ENCODE measurements around the gene IRX6. TPM values are rescaled to one million over a fixed set of nuclear protein-coding genes. Genes with fewer than 3 reads are reported as not detected.
A peak's percentile ranks its signal among the peaks of the same experiment; 100 is the strongest.

Gene IRX6
- total RNA-seq, 1 experiment from 2014 or later = 0.22 TPM

- H3K27ac Mint-ChIP-seq = no peak overlapping the region
- TF ChIP-seq SP1 (CRISPR knock-in tag; conservative IDR thresholded peaks at IDR 0.05) = no peak
- no peak for TF ChIP-seq MYBL2 (CRISPR knock-in tag; IDR thresholded peaks at IDR 0.05)
- no peak for TF ChIP-seq NFYB (CRISPR knock-in tag; conservative IDR thresholded peaks at IDR 0.05; ENCODE audit: low read depth)
- TF ChIP-seq, protein P1, sequence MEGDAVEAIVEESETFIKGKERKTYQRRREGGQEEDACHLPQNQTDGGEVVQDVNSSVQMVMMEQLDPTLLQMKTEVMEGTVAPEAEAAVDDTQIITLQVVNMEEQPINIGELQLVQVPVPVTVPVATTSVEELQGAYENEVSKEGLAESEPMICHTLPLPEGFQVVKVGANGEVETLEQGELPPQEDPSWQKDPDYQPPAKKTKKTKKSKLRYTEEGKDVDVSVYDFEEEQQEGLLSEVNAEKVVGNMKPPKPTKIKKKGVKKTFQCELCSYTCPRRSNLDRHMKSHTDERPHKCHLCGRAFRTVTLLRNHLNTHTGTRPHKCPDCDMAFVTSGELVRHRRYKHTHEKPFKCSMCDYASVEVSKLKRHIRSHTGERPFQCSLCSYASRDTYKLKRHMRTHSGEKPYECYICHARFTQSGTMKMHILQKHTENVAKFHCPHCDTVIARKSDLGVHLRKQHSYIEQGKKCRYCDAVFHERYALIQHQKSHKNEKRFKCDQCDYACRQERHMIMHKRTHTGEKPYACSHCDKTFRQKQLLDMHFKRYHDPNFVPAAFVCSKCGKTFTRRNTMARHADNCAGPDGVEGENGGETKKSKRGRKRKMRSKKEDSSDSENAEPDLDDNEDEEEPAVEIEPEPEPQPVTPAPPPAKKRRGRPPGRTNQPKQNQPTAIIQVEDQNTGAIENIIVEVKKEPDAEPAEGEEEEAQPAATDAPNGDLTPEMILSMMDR (IDR thresholded peaks at IDR 0.05) = no peak
- no peak for TF ChIP-seq ZBTB43 (CRISPR knock-in tag; IDR thresholded peaks at IDR 0.05)
- TF ChIP-seq, protein P2, sequence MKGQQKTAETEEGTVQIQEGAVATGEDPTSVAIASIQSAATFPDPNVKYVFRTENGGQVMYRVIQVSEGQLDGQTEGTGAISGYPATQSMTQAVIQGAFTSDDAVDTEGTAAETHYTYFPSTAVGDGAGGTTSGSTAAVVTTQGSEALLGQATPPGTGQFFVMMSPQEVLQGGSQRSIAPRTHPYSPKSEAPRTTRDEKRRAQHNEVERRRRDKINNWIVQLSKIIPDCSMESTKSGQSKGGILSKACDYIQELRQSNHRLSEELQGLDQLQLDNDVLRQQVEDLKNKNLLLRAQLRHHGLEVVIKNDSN (CRISPR knock-in tag; IDR thresholded peaks at IDR 0.05) = peak; percentile 73; the same call in 1 of the 2 replicates
- TF ChIP-seq KAT7 (CRISPR knock-in tag; IDR thresholded peaks at IDR 0.05; ENCODE audit: borderline replicate concordance) = no peak
- no peak for TF ChIP-seq NFATC4 (CRISPR knock-in tag; IDR thresholded peaks at IDR 0.05)
- peak; percentile 83 for TF ChIP-seq USF2 (CRISPR knock-in tag; IDR thresholded peaks at IDR 0.05)
- TF ChIP-seq ZNF317 (CRISPR knock-in tag; IDR thresholded peaks at IDR 0.05; ENCODE audit: borderline replicate concordance, low read depth) = no peak
- TF ChIP-seq FOXJ3 (CRISPR knock-in tag; IDR thresholded peaks at IDR 0.05; ENCODE audit: borderline replicate concordance) = no peak
- TF ChIP-seq CBFB (CRISPR knock-in tag; IDR thresholded peaks at IDR 0.05; ENCODE audit: low read depth) = no peak
- TF ChIP-seq, protein P3, sequence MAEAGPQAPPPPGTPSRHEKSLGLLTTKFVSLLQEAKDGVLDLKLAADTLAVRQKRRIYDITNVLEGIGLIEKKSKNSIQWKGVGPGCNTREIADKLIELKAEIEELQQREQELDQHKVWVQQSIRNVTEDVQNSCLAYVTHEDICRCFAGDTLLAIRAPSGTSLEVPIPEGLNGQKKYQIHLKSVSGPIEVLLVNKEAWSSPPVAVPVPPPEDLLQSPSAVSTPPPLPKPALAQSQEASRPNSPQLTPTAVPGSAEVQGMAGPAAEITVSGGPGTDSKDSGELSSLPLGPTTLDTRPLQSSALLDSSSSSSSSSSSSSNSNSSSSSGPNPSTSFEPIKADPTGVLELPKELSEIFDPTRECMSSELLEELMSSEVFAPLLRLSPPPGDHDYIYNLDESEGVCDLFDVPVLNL (CRISPR knock-in tag; IDR thresholded peaks at IDR 0.05; ENCODE audit: borderline replicate concordance, low read depth) = no peak
- TF ChIP-seq SOX15 (CRISPR knock-in tag; IDR thresholded peaks at IDR 0.05) = no peak
- no peak for TF ChIP-seq ATF2 (CRISPR knock-in tag; IDR thresholded peaks at IDR 0.05; ENCODE audit: borderline replicate concordance, low read depth)
- peak; percentile 82 for ATAC-seq
- peaks cover 11% of the 10 kb centered on the region for H3K9me3 Mint-ChIP-seq
- peaks cover 1% of the 10 kb centered on the region; the same call in 1 of the 2 replicates for H3K36me3 Mint-ChIP-seq
- H3K27me3 Mint-ChIP-seq (ENCODE audit: low read depth) = no peaks in the 10 kb centered on the region; the same call in none of the 2 replicates
- DNase-seq (ENCODE audit: low spot score) = peak; percentile 33
- ChIA-PET POLR2A (no interaction called here), CTCF (interaction anchor here (0.9 to 1.1 kb wide), 2 partner anchors 45 to 57 kb away, joined by 3 read pairs; no protein-coding TSS in a partner anchor)
- no peak overlapping the region for H3K4me3 Mint-ChIP-seq
- H3K4me1 Mint-ChIP-seq = peaks cover 15% of the 10 kb centered on the region
These were observed 21.4 kb upstream of the IRX6 start for GRCh38 chr16:55302635-55303034.

DNA sequence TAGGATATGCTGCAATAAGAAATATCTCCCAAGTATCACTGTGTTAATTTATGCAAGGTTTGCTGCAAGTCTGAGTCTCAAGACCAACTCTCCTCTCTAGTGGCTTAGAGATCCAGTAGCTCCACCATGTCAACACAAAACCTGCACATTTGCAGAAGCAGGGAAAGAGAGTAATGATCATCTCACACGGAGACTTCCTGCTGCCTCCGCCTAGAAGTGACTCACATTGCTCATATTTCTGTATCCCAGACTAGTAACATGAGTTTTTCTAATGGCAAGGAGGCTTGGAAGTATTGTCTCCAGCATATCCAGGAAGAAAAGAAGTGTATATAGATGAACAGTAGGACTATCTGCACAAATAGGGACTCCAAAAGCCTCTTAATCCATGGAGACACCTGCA, 15.0 kb upstream of the IRX6 start:
- ChIA-PET CTCF (no interaction called here), POLR2A (no interaction called here)
- H3K27ac Mint-ChIP-seq = no peak overlapping the region
- H3K36me3 Mint-ChIP-seq = no peaks in the 10 kb centered on the region
- peaks cover 10% of the 10 kb centered on the region for H3K4me1 Mint-ChIP-seq
- no peak for DNase-seq (ENCODE audit: low spot score)
- no peaks in the 10 kb centered on the region; the same call in 1 of the 2 replicates for H3K27me3 Mint-ChIP-seq (ENCODE audit: low read depth)
- H3K4me3 Mint-ChIP-seq = no peak overlapping the region
- no peak for ATAC-seq
- peaks cover 16% of the 10 kb centered on the region for H3K9me3 Mint-ChIP-seq
- TF ChIP-seq NR1H2 (CRISPR knock-in tag; IDR thresholded peaks at IDR 0.05) (no peak), ZNF532 (CRISPR knock-in tag; IDR thresholded peaks at IDR 0.05; ENCODE audit: borderline replicate concordance) (no peak), CREB1 (CRISPR knock-in tag; IDR thresholded peaks at IDR 0.05) (no peak), ZNF138 (CRISPR knock-in tag; conservative IDR thresholded peaks at IDR 0.05) (no peak), NFYB (CRISPR knock-in tag; conservative IDR thresholded peaks at IDR 0.05; ENCODE audit: low read depth) (no peak), NFE2L1 (CRISPR knock-in tag; IDR thresholded peaks at IDR 0.05) (no peak)
- TF ChIP-seq, protein P3 (CRISPR knock-in tag; IDR thresholded peaks at IDR 0.05; ENCODE audit: borderline replicate concordance, low read depth) = no peak
- TF ChIP-seq, protein P4, sequence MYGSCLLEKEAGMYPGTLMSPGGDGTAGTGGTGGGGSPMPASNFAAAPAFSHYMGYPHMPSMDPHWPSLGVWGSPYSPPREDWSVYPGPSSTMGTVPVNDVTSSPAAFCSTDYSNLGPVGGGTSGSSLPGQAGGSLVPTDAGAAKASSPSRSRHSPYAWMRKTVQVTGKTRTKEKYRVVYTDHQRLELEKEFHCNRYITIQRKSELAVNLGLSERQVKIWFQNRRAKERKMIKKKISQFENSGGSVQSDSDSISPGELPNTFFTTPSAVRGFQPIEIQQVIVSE (CRISPR knock-in tag; IDR thresholded peaks at IDR 0.05; ENCODE audit: borderline replicate concordance) = no peak

Measured in WTC11 (cell line).